Loucy (cell line): ENCODE results near the gene RHOT1.

ENCODE experiments used
- H2AFZ ChIP-seq: fragments of 200-600 bp; sonication (generic); 2 replicates; pipeline ENCODE4 v1.6.0; 2016; ENCODE audit warnings: antibody characterized with exemption, mild to moderate bottlenecking, low read length, moderate library complexity
- H3F3A ChIP-seq: fragments of 200-600 bp; 2 replicates; pipeline ENCODE4 v1.6.0; 2016; ENCODE audit warnings: antibody characterized with exemption, low read depth, mild to moderate bottlenecking
- H3K27me3 ChIP-seq: fragments of 200-600 bp; sonication (generic); 2 replicates; pipeline ENCODE4 v1.6.1; 2014; ENCODE audit warnings: low read length, mild to moderate bottlenecking; ENCODE audit not compliant: insufficient read depth, poor library complexity, severe bottlenecking
- H3K36me3 ChIP-seq: fragments of 200-600 bp; sonication (generic); 2 replicates; pipeline ENCODE4 v1.6.1; 2016; ENCODE audit warnings: low read length; ENCODE audit not compliant: insufficient read depth
- H3K4me1 ChIP-seq: fragments of 200-600 bp; sonication (generic); 2 replicates; pipeline ENCODE4 v1.5.1; 2014; ENCODE audit warnings: low read length, mild to moderate bottlenecking; ENCODE audit not compliant: insufficient read depth, poor library complexity, severe bottlenecking
- H3K4me2 ChIP-seq: fragments of 200-600 bp; sonication (generic); 2 replicates; pipeline ENCODE4 v1.6.0; 2014; ENCODE audit warnings: antibody characterized with exemption, low read length, low read depth, mild to moderate bottlenecking; ENCODE audit not compliant: poor library complexity, severe bottlenecking
- H3K4me3 ChIP-seq: fragments of 200-600 bp; sonication (generic); 2 replicates; pipeline ENCODE4 v1.5.1; 2014; ENCODE audit warnings: low read length, mild to moderate bottlenecking, mixed read lengths; ENCODE audit not compliant: poor library complexity, severe bottlenecking
- H3K79me2 ChIP-seq: fragments of 200-600 bp; sonication (generic); 2 replicates; pipeline ENCODE4 v1.6.1; 2014; ENCODE audit warnings: low read length; ENCODE audit not compliant: insufficient read depth
- H3K9ac ChIP-seq: fragments of 200-600 bp; sonication (generic); 2 replicates; pipeline ENCODE4 v1.6.0; 2014; ENCODE audit warnings: mild to moderate bottlenecking, low read depth, low read length, moderate library complexity; ENCODE audit not compliant: poor library complexity, severe bottlenecking
- H3K9me2 ChIP-seq: fragments of 200-600 bp; sonication (generic); replicated peaks from 2 replicates; pipeline ENCODE4 v1.6.1; 2016; ENCODE audit warnings: low read depth, low read length, mixed read lengths
- H3K9me3 ChIP-seq: fragments of 200-600 bp; sonication (generic); 2 replicates; pipeline ENCODE4 v1.6.1; 2014; ENCODE audit warnings: mild to moderate bottlenecking, antibody characterized with exemption, low read length, low read depth; ENCODE audit not compliant: insufficient read depth
- H4K20me1 ChIP-seq: fragments of 200-600 bp; sonication (generic); 2 replicates; pipeline ENCODE4 v1.6.0; 2014; ENCODE audit warnings: antibody characterized with exemption, low read length, mild to moderate bottlenecking; ENCODE audit not compliant: insufficient read depth, poor library complexity, severe bottlenecking
- CTCF ChIP-seq: fragments of 200-600 bp; sonication (generic); conservative IDR thresholded peaks from 2 replicates; pipeline ENCODE4 v1.5.1; 2014; ENCODE audit warnings: mild to moderate bottlenecking, antibody characterized with exemption, low read length
- EZH2phosphoT487 ChIP-seq: fragments of 200-600 bp; IDR thresholded peaks from 2 replicates; pipeline ENCODE4 v1.6.1; 2018; ENCODE audit warnings: antibody characterized with exemption, mild to moderate bottlenecking, moderate library complexity, borderline replicate concordance

The RHOT1 gene

GRCh38 chr17:32150358-32150757 lies 8.1 kb downstream of the RHOT1 start:
- Histone ChIP-seq H3K27me3 (no peaks in the 10 kb centered on the region), H3K4me2 (peak overlapping the region; percentile 35), H3K9me3 (no peaks in the 10 kb centered on the region), H3K4me3 (no peak overlapping the region), H3F3A (no peaks in the 10 kb centered on the region), H3K9me2 (no peaks in the 10 kb centered on the region), H3K4me1 (peaks cover 11% of the 10 kb centered on the region), H3K79me2 (peaks cover 70% of the 10 kb centered on the region), H3K9ac (peak overlapping the region; percentile 28), H2AFZ (no peak overlapping the region), H4K20me1 (peaks cover 21% of the 10 kb centered on the region), H3K36me3 (peaks cover 22% of the 10 kb centered on the region; the same call in 1 of the 2 replicates)
- TF ChIP-seq EZH2phosphoT487 (no peak), CTCF (no peak)

GRCh38 chr17:32152130-32152529 lies 9.8 kb downstream of the RHOT1 start:
- peaks cover 64% of the 10 kb centered on the region for H3K79me2 ChIP-seq

GRCh38 chr17:32155896-32156295 lies 13.6 kb downstream of the RHOT1 start:
- H3K79me2 ChIP-seq: peaks cover 45% of the 10 kb centered on the region; the same call in 1 of the 2 replicates
- H3F3A ChIP-seq: no peaks in the 10 kb centered on the region

More at GRCh38 chr17:32152130-32152529, 9.8 kb downstream of the RHOT1 start:
- H3K36me3 ChIP-seq: peaks cover 26% of the 10 kb centered on the region; the same call in 1 of the 2 replicates
- H3K27me3 ChIP-seq: no peaks in the 10 kb centered on the region
- H3F3A ChIP-seq: no peaks in the 10 kb centered on the region
- no peak overlapping the region for H3K4me2 ChIP-seq
- no peak overlapping the region for H3K4me3 ChIP-seq
- no peak overlapping the region for H2AFZ ChIP-seq
- no peak overlapping the region for H3K9ac ChIP-seq
- H3K9me2 ChIP-seq: no peaks in the 10 kb centered on the region
- H4K20me1 ChIP-seq: peaks cover 21% of the 10 kb centered on the region
- peaks cover 11% of the 10 kb centered on the region for H3K4me1 ChIP-seq
- TF ChIP-seq EZH2phosphoT487 (no peak), CTCF (no peak)
- H3K9me3 ChIP-seq: no peaks in the 10 kb centered on the region

More at GRCh38 chr17:32155896-32156295, 13.6 kb downstream of the RHOT1 start:
- Histone ChIP-seq H3K36me3 (peaks cover 36% of the 10 kb centered on the region; the same call in 1 of the 2 replicates), H3K9me2 (no peaks in the 10 kb centered on the region), H3K9ac (no peak overlapping the region), H3K27me3 (no peaks in the 10 kb centered on the region), H3K9me3 (no peaks in the 10 kb centered on the region), H3K4me1 (no peaks in the 10 kb centered on the region), H3K4me3 (no peak overlapping the region), H2AFZ (no peak overlapping the region), H4K20me1 (peaks cover 8% of the 10 kb centered on the region), H3K4me2 (no peak overlapping the region)
- TF ChIP-seq EZH2phosphoT487 (no peak), CTCF (no peak)
